CD4-positive, alpha-beta memory T cell (primary cell): Measurements from ENCODE around the gene ADGRE3. TPM values are rescaled to one million over a fixed set of nuclear protein-coding genes. Genes with fewer than 3 reads are reported as not detected.
"Not testable (repeated sequence)": the region's sequence is repeated elsewhere in the genome, so short reads cannot be mapped to it uniquely, and the experiment has no call there.

Experiments
- CTCF ChIA-PET: fragments of 350-600 bp; sonication (Branson Sonifier 250); formaldehyde crosslinking; loops from one replicate; lab custom pipeline; 2021; ENCODE audit warnings: inconsistent platforms; ENCODE audit not compliant: partially characterized antibody; lab: Charles Lee
- POLR2A ChIA-PET: fragments of 350-600 bp; sonication (Branson Sonifier 250); formaldehyde crosslinking; loops from one replicate; lab custom pipeline; 2021; ENCODE audit not compliant: partially characterized antibody; lab: Charles Lee
- DNase-seq, 5 donors: peaks; one replicate each; pipeline versions ENCODE4 v3.0.0 to v3.0.0-alpha.2; 2020 to 2022; ENCODE audit warnings: mixed read lengths in 1 of 5
- H3K27ac ChIP-seq: one replicate; pipeline ENCODE4 v1.7.0; 2013; ENCODE audit warnings: low read depth, low read length
- H3K27me3 ChIP-seq: 2 replicates; pipeline ENCODE4 v1.7.0; 2013; ENCODE audit warnings: mild to moderate bottlenecking, low read length, moderate library complexity; ENCODE audit not compliant: insufficient read depth
- H3K36me3 ChIP-seq: 2 replicates; pipeline ENCODE4 v1.7.0; 2013; ENCODE audit warnings: mild to moderate bottlenecking, low read length, moderate library complexity; ENCODE audit not compliant: insufficient read depth
- H3K4me1 ChIP-seq: 2 replicates; pipeline ENCODE4 v1.7.0; 2013; ENCODE audit warnings: mild to moderate bottlenecking, low read length, moderate library complexity; ENCODE audit not compliant: insufficient read depth
- H3K4me3 ChIP-seq, 2 donors: one replicate each; pipeline ENCODE4 v1.7.0; 2013; ENCODE audit warnings: low read length in 2 of 2, mild to moderate bottlenecking in 1 of 2
- H3K9me3 ChIP-seq, 2 donors: one replicate each; pipeline ENCODE4 v1.7.0; 2013; ENCODE audit warnings: low read length in 2 of 2, control low read depth in 1 of 2; ENCODE audit not compliant: control insufficient read depth in 1 of 2
- H3K27ac Mint-ChIP-seq, 7 donors: one replicate each; pipeline ENCODE4 v1.8.0; 2020 to 2021; ENCODE audit warnings: mixed read lengths in 7 of 7, mild to moderate bottlenecking in 6 of 7, inconsistent platforms in 3 of 7, moderate library complexity in 3 of 7
- H3K27me3 Mint-ChIP-seq, 2 donors: one replicate each; pipeline ENCODE4 v1.8.0; 2020 to 2021; ENCODE audit warnings: mixed read lengths in 2 of 2
- H3K36me3 Mint-ChIP-seq, 2 donors: one replicate each; pipeline ENCODE4 v1.8.0; 2020 to 2021; ENCODE audit warnings: mixed read lengths in 2 of 2, inconsistent platforms in 1 of 2, mild to moderate bottlenecking in 1 of 2
- H3K4me1 Mint-ChIP-seq, 4 donors: one replicate each; pipeline ENCODE4 v1.8.0; 2020 to 2021; ENCODE audit warnings: mixed read lengths in 4 of 4, mild to moderate bottlenecking in 1 of 4
- H3K4me3 Mint-ChIP-seq, 8 donors: one replicate each; pipeline ENCODE4 v1.8.0; 2020 to 2021; ENCODE audit warnings: mixed read lengths in 8 of 8, mild to moderate bottlenecking in 7 of 8, moderate library complexity in 6 of 8, inconsistent platforms in 3 of 8
- H3K9me3 Mint-ChIP-seq, 8 donors: one replicate each; pipeline ENCODE4 v1.8.0; 2020 to 2021; ENCODE audit warnings: mixed read lengths in 8 of 8, mild to moderate bottlenecking in 5 of 8, inconsistent platforms in 3 of 8, moderate library complexity in 1 of 8
- intact Hi-C: fragments of 100-400 bp; cut with micrococcal nuclease; formaldehyde crosslinking; loops from one replicate; pipeline ENCODE4 v1.15.1; 2023
- polyA plus RNA-seq, 2 donors: library from polyadenylated mRNA; unstranded; fragments of 300-500 nt; fragmentation: Illumina TruSeq; gene quantifications; one replicate each; pipeline ENCODE4 v1.2.3, GENCODE V29; 2021
- total RNA-seq, 2 experiments: library from RNA; stranded (reverse); gene quantifications; one replicate each; pipeline ENCODE4 v1.2.3, GENCODE V29; 2021

ADGRE3 gene
- total and polyA plus RNA-seq, 4 experiments from 2014 or later: not detected

DNA sequence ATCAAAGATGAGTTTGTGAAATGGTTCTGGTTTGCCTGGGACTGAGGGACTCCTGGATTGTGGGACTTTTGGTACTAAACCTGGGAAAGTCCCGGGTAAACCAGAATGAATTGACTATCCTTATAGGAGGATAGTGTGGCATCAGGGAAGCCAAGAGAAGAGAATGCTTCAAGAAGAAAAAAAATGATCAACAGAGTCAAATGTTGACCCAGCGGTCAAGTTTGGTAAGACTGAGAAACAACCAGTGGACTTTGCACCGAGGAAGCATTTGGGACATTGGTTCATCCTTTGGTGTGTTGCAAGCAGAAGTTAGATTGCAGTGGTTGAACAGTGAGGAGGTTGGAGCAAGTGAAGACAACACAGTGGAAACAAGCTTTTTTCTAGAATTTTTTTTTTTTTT lies 58.2 kb downstream of the ADGRE3 start:
- Histone ChIP-seq H3K36me3 (no peaks in the 10 kb centered on the region), H3K9me3 (peaks cover 0 to 11% of the 10 kb centered on the region in 2 donors), H3K4me1 (no peaks in the 10 kb centered on the region), H3K27ac (no peak overlapping the region), H3K4me3 (no peak overlapping the region), H3K27me3 (no peaks in the 10 kb centered on the region)
- Mint-ChIP-seq H3K9me3 (peaks cover 3 to 23% (median 16%) of the 10 kb centered on the region in 8 donors), H3K4me1 (no peaks in the 10 kb centered on the region), H3K27me3 (peaks cover 2 to 3% of the 10 kb centered on the region in 2 donors), H3K36me3 (peaks cover 0 to 5% of the 10 kb centered on the region in 2 donors), H3K4me3 (no peak overlapping the region), H3K27ac (no peak overlapping the region)
- no peak for DNase-seq
- intact Hi-C loops: no loop called here
- CTCF ChIA-PET: no interaction called here
- POLR2A ChIA-PET: interaction anchor here (0.6 kb wide), 1 partner anchor 109 kb away, joined by 3 read pairs; no protein-coding TSS in a partner anchor

DNA sequence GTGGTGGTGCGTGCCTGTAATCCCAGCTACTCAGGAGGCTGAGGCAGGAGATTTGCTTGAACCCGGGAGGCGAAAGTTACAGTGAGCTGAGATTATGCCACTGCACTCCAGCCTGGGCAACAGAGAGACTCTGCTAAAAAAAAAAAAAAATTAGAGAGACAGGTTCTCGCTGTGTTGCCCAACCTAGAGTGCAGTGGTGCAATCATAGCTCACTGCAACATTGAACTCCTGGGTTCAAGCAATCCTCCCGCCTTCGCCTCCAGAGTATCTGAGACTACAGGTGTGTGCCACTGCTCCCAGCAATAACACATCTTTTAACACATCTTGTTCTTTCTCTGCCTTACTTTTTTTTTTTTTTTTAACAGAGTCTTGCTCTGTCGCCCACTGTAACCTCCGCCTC lies 59.0 kb downstream of the ADGRE3 start:
- no peak overlapping the region for H3K27ac ChIP-seq
- H3K36me3 ChIP-seq: no peaks in the 10 kb centered on the region
- CTCF ChIA-PET: interaction anchor here (0.7 kb wide), 1 partner anchor 43 kb away, joined by 3 read pairs; no protein-coding TSS in a partner anchor
- intact Hi-C loops: no loop called here
- H3K4me1 ChIP-seq: no peaks in the 10 kb centered on the region
- H3K27ac Mint-ChIP-seq: no peak overlapping the region
- H3K36me3 Mint-ChIP-seq: peaks cover 0 to 5% of the 10 kb centered on the region in 2 donors
- no peaks in the 10 kb centered on the region for H3K27me3 ChIP-seq
- H3K9me3 Mint-ChIP-seq: peaks cover 3 to 22% (median 16%) of the 10 kb centered on the region in 8 donors
- peaks cover 0 to 11% of the 10 kb centered on the region in 2 donors for H3K9me3 ChIP-seq
- no peak overlapping the region for H3K4me3 Mint-ChIP-seq
- no peak for DNase-seq
- H3K4me3 ChIP-seq: no peak overlapping the region
- H3K4me1 Mint-ChIP-seq: no peaks in the 10 kb centered on the region
- POLR2A ChIA-PET: no interaction called here
- peaks cover 2 to 3% of the 10 kb centered on the region in 2 donors for H3K27me3 Mint-ChIP-seq

DNA sequence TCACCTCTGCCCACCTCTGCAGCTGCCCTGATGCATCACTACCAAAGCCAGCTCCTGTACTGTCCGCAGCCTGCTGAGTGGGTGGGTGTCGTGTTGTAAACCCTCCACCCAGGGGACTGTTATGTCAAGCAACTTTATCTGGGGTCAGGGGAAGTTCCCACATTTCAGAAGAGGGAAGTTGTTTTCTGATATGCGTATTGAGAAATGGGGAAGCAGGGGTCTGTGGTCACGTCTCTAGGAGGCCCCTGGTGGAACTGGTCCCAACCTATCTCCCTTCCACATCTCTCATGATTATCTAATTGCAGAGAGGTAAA lies 60.6 kb downstream of the ADGRE3 start:
- peaks cover 0 to 1% of the 10 kb centered on the region in 2 donors for H3K36me3 Mint-ChIP-seq
- POLR2A ChIA-PET: no interaction called here
- peaks cover 0 to 8% (median 5%) of the 10 kb centered on the region in 8 donors for H3K9me3 Mint-ChIP-seq
- H3K4me1 Mint-ChIP-seq: no peaks in the 10 kb centered on the region
- intact Hi-C loops: no loop called here
- Histone ChIP-seq H3K36me3 (no peaks in the 10 kb centered on the region), H3K4me1 (no peaks in the 10 kb centered on the region), H3K9me3 (peaks cover 0 to under 1% of the 10 kb centered on the region in 2 donors), H3K4me3 (no peak overlapping the region), H3K27ac (no peak overlapping the region), H3K27me3 (no peaks in the 10 kb centered on the region)
- peak overlapping the region in 1 of 7 donors; percentile 43 for H3K27ac Mint-ChIP-seq
- H3K27me3 Mint-ChIP-seq: peaks cover 2 to 6% of the 10 kb centered on the region in 2 donors
- DNase-seq: no peak
- no peak overlapping the region for H3K4me3 Mint-ChIP-seq
- CTCF ChIA-PET: interaction anchor here (1.0 kb wide), 1 partner anchor 10 kb away, joined by 3 read pairs; no protein-coding TSS in a partner anchor

DNA sequence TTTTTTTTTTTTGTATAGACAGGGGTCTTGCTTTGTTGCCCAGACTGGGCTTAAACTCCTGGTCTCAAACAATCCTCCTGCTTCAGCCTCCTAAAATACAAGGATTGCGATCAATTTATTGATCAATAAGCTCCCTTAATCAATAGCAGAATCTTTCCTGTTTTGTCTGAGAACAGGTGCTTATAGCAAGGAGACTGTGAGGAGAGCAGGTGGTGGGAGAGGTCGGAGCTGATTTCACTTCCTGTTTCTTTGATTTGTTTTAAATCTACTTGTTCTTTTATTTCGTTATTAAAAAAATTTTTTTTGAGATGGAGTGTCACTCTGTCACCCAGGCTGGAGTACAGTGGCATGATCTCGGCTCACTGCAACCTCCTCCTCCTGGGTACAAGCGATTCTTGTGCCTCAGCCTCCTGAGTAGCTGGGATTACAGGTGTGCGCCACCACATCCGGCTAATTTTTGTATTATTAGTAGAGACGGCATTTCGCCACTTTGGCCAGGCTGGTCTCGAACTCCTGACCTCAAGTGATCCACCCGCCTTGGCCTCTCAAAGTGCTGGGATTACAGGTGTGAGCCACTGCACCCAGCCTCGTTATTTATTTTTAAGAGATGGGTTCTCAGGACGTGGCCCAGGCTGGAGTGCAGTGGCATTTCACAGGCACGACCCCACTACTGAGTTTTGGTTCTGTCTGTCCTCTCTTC lies 61.1 kb downstream of the ADGRE3 start:
- H3K4me3 Mint-ChIP-seq, H3K4me3 ChIP-seq, H3K9me3 Mint-ChIP-seq, CTCF ChIA-PET, intact Hi-C loops, H3K4me1 ChIP-seq, DNase-seq, H3K36me3 ChIP-seq, H3K9me3 ChIP-seq, POLR2A ChIA-PET, H3K27me3 Mint-ChIP-seq, H3K4me1 Mint-ChIP-seq, H3K27ac Mint-ChIP-seq, H3K36me3 Mint-ChIP-seq, H3K27me3 ChIP-seq, H3K27ac ChIP-seq: not testable (repeated sequence)

DNA sequence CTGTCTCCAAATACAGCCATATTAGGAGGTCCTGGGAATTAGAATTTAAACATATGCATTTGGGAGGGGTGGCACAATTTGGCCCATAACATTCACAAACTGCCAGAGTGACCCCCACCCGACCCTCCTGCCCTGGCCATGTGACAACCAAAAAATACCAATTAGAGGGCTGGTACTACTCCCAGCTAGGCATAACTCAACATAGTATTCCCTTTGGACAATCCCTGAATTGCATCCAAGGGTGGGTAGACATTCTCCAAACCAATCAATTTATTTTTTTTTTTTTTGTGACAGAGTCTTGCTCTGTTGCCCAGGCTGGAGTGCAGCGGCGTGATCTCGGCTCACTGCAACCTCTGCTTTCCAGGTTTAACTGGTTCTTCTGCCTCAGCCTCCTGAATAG lies 62.0 kb downstream of the ADGRE3 start:
- no peak for DNase-seq
- H3K27ac ChIP-seq: no peak overlapping the region
- Mint-ChIP-seq H3K27ac (no peak overlapping the region), H3K4me1 (no peaks in the 10 kb centered on the region), H3K9me3 (peaks cover 0 to 5% (median 2%) of the 10 kb centered on the region in 8 donors), H3K27me3 (peaks cover 2 to 6% of the 10 kb centered on the region in 2 donors), H3K36me3 (peaks cover 0 to 1% of the 10 kb centered on the region in 2 donors), H3K4me3 (no peak overlapping the region)
- no peaks in the 10 kb centered on the region for H3K27me3 ChIP-seq
- no peak overlapping the region for H3K4me3 ChIP-seq
- no peaks in the 10 kb centered on the region for H3K36me3 ChIP-seq
- POLR2A ChIA-PET: no interaction called here
- no peaks in the 10 kb centered on the region for H3K4me1 ChIP-seq
- intact Hi-C loops: no loop called here
- CTCF ChIA-PET: no interaction called here
- H3K9me3 ChIP-seq: no peaks in the 10 kb centered on the region

DNA sequence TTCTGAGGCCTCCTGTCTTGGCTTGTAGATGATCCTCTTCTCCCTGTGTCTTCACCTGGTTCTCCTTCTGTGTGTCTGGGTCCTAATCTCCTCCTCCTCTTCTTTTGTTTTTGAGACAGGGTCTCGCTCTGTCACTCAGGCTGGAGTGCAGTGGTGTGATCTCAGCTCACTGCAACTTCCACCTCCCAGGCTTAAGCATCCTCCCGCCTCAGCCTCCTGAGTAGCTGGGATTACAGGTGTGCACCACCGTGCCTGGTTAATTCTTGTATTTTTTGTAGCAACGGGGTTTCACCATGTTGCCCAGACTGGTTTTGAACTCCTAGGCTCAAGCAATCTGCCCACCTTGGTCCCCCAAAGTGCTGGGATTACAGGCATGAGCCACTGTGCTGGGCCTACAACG lies 62.4 kb downstream of the ADGRE3 start:
- POLR2A ChIA-PET: not testable (repeated sequence)

DNA sequence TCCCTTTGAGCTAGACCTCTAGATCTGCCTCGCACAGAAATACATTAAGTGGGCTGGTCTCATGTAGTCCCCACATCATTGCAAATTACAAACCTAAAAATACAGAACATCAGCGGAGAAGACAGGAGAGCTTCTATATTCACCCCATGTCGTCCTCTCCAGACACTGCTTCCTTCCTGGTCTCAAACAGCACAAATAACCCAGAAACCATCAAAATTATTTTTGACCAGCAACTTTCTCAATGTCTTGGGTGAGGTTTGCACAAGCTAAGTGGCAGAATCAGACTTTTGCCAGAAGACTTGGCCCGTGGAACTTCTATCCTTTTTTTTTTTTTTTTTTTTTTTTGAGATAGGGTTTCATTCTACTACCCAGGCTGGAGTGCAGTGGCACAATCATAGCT lies 63.6 kb downstream of the ADGRE3 start:
- H3K36me3 ChIP-seq: no peaks in the 10 kb centered on the region
- no peak for DNase-seq
- no peak overlapping the region for H3K27ac Mint-ChIP-seq
- intact Hi-C loops: no loop called here
- H3K4me3 ChIP-seq: no peak overlapping the region
- no peak overlapping the region for H3K27ac ChIP-seq
- H3K4me3 Mint-ChIP-seq: no peak overlapping the region
- no peaks in the 10 kb centered on the region for H3K27me3 ChIP-seq
- CTCF ChIA-PET: no interaction called here
- POLR2A ChIA-PET: no interaction called here
- no peaks in the 10 kb centered on the region for H3K36me3 Mint-ChIP-seq
- peaks cover 0 to 1% (median 0%) of the 10 kb centered on the region in 8 donors for H3K9me3 Mint-ChIP-seq
- H3K4me1 ChIP-seq: no peaks in the 10 kb centered on the region
- no peaks in the 10 kb centered on the region for H3K9me3 ChIP-seq
- no peaks in the 10 kb centered on the region for H3K4me1 Mint-ChIP-seq
- H3K27me3 Mint-ChIP-seq: peaks cover 0 to 3% of the 10 kb centered on the region in 2 donors

More for the DNA sequence above, 62.4 kb downstream of the ADGRE3 start:
- H3K4me1 Mint-ChIP-seq, H3K27ac Mint-ChIP-seq, DNase-seq, H3K36me3 Mint-ChIP-seq, intact Hi-C loops, CTCF ChIA-PET, H3K9me3 ChIP-seq, H3K4me1 ChIP-seq, H3K4me3 Mint-ChIP-seq, H3K36me3 ChIP-seq, H3K27ac ChIP-seq, H3K27me3 ChIP-seq, H3K9me3 Mint-ChIP-seq, H3K27me3 Mint-ChIP-seq, H3K4me3 ChIP-seq: not testable (repeated sequence)
